Parathyroid adenoma (tissue), 2 donors: ENCODE data around the gene LMBR1.

ENCODE experiments used
- H2AFZ ChIP-seq: fragments of 300-600 bp; sonication (generic); one replicate; pipeline ENCODE4 v1.7.0; 2017; ENCODE audit warnings: antibody characterized with exemption, mild to moderate bottlenecking
- H3K27ac ChIP-seq: fragments of 300-600 bp; sonication (generic); one replicate; pipeline ENCODE4 v1.7.0; 2017
- H3K27me3 ChIP-seq: fragments of 300-600 bp; sonication (generic); one replicate; pipeline ENCODE4 v1.7.0; 2017; ENCODE audit warnings: low read length; ENCODE audit not compliant: control insufficient read depth, insufficient read depth
- H3K36me3 ChIP-seq: fragments of 300-600 bp; sonication (generic); one replicate; pipeline ENCODE4 v1.7.0; 2017; ENCODE audit warnings: low read length; ENCODE audit not compliant: control insufficient read depth, insufficient read depth
- H3K4me1 ChIP-seq: fragments of 300-600 bp; sonication (generic); one replicate; pipeline ENCODE4 v1.7.0; 2017; ENCODE audit warnings: control low read depth
- H3K4me2 ChIP-seq: fragments of 300-600 bp; sonication (generic); one replicate; pipeline ENCODE4 v1.7.0; 2017; ENCODE audit warnings: low read length
- H3K4me3 ChIP-seq: fragments of 300-600 bp; sonication (generic); one replicate; pipeline ENCODE4 v1.7.0; 2017; ENCODE audit warnings: low read depth, low read length
- H3K79me2 ChIP-seq: fragments of 300-600 bp; sonication (generic); one replicate; pipeline ENCODE4 v1.7.0; 2017; ENCODE audit warnings: control low read depth
- H3K9ac ChIP-seq: fragments of 300-600 bp; sonication (generic); one replicate; pipeline ENCODE4 v1.7.0; 2017; ENCODE audit warnings: mild to moderate bottlenecking
- H3K9me3 ChIP-seq: fragments of 300-600 bp; sonication (generic); one replicate; pipeline ENCODE4 v1.7.0; 2017; ENCODE audit warnings: low read length; ENCODE audit not compliant: control insufficient read depth
- CTCF ChIP-seq: fragments of 300-600 bp; sonication (generic); IDR thresholded peaks from one replicate; pipeline ENCODE4 v1.7.0; 2017; ENCODE audit warnings: antibody characterized with exemption, mild to moderate bottlenecking
- donor health status: primary hyperparathyroidism.

The LMBR1 gene

GRCh38 chr7:156739596-156739995, 153.4 kb downstream of the LMBR1 start:
- H3K9me3 ChIP-seq: no peaks in the 10 kb centered on the region
- no peak overlapping the region for H3K4me3 ChIP-seq
- no peaks in the 10 kb centered on the region for H3K4me1 ChIP-seq
- H3K9ac ChIP-seq: no peak overlapping the region
- H3K79me2 ChIP-seq: peaks cover 21% of the 10 kb centered on the region
- no peak overlapping the region for H2AFZ ChIP-seq
- TF ChIP-seq CTCF: no peak
- no peak overlapping the region for H3K27ac ChIP-seq
- H3K36me3 ChIP-seq: no peaks in the 10 kb centered on the region
- H3K27me3 ChIP-seq: no peaks in the 10 kb centered on the region
- no peak overlapping the region for H3K4me2 ChIP-seq

GRCh38 chr7:156735851-156736250, 157.1 kb downstream of the LMBR1 start:
- H3K4me3 ChIP-seq: no peak overlapping the region
- H3K27ac ChIP-seq: no peak overlapping the region
- no peaks in the 10 kb centered on the region for H3K27me3 ChIP-seq
- no peaks in the 10 kb centered on the region for H3K36me3 ChIP-seq
- peaks cover 2% of the 10 kb centered on the region for H3K4me1 ChIP-seq
- H3K9ac ChIP-seq: no peak overlapping the region
- TF ChIP-seq CTCF: no peak
- H3K4me2 ChIP-seq: no peak overlapping the region
- no peak overlapping the region for H2AFZ ChIP-seq
- no peaks in the 10 kb centered on the region for H3K9me3 ChIP-seq
- peaks cover 18% of the 10 kb centered on the region for H3K79me2 ChIP-seq

GRCh38 chr7:156733638-156734037, 159.3 kb downstream of the LMBR1 start:
- Histone ChIP-seq H3K4me3 (no peak overlapping the region), H3K9ac (no peak overlapping the region), H3K79me2 (peaks cover 10% of the 10 kb centered on the region), H3K4me1 (peaks cover 2% of the 10 kb centered on the region), H2AFZ (no peak overlapping the region), H3K27ac (no peak overlapping the region), H3K4me2 (no peak overlapping the region), H3K27me3 (no peaks in the 10 kb centered on the region), H3K36me3 (no peaks in the 10 kb centered on the region), H3K9me3 (no peaks in the 10 kb centered on the region)
- TF ChIP-seq CTCF: no peak

- Histone ChIP-seq H3K9me3 (no peaks in the 10 kb centered on the region), H3K79me2 (peaks cover 8% of the 10 kb centered on the region), H3K9ac (no peak overlapping the region), H3K27ac (no peak overlapping the region), H2AFZ (no peak overlapping the region), H3K36me3 (no peaks in the 10 kb centered on the region), H3K4me2 (no peak overlapping the region), H3K4me3 (no peak overlapping the region), H3K4me1 (peaks cover 2% of the 10 kb centered on the region), H3K27me3 (no peaks in the 10 kb centered on the region)
- TF ChIP-seq CTCF: no peak
Measured at GRCh38 chr7:156732091-156732625, 160.8 kb downstream of the LMBR1 start.

- no peak overlapping the region for H3K4me3 ChIP-seq
- no peaks in the 10 kb centered on the region for H3K27me3 ChIP-seq
- peaks cover 2% of the 10 kb centered on the region for H3K4me1 ChIP-seq
- H3K36me3 ChIP-seq: no peaks in the 10 kb centered on the region
- H2AFZ ChIP-seq: no peak overlapping the region
- no peaks in the 10 kb centered on the region for H3K9me3 ChIP-seq
- H3K4me2 ChIP-seq: no peak overlapping the region
- H3K9ac ChIP-seq: no peak overlapping the region
- no peak overlapping the region for H3K27ac ChIP-seq
- peaks cover 8% of the 10 kb centered on the region for H3K79me2 ChIP-seq
- TF ChIP-seq CTCF: no peak
Measured at GRCh38 chr7:156731651-156732050, 161.3 kb downstream of the LMBR1 start.
